ENCODE results near the gene OBSCN. TPM values are rescaled to one million over a fixed set of nuclear protein-coding genes. Genes with fewer than 3 reads are reported as not detected.

Gene OBSCN
- total RNA-seq, 1 donor from 2014 or later, result 16.9 TPM

DNA sequence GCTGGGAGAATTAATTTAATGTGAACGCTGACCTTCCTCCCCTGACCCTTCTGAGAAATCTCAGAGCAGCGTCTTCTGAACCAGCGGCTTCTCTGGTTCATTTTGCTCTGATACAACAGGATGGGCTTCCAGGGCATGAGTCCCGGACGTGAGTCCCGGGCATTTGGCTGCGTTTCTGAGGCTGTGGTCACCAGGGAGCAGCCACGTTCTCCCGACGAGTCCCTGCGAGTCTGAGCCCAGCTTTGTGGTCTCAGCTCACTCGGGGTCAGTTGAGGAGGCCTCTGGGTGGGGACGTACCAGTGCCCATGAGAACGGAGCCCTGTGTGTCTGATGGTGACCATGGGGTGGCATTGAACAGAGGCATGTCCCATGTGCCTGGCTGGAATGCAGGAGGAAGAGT, 17.7 kb upstream of the OBSCN start:
- Mint-ChIP-seq H3K27ac (ENCODE audit: unreplicated experiment) (no peak overlapping the region), H3K9me3 (ENCODE audit: unreplicated experiment) (no peaks in the 10 kb centered on the region), H3K4me3 (ENCODE audit: unreplicated experiment) (no peak overlapping the region), H3K27me3 (ENCODE audit: unreplicated experiment) (peaks cover 3% of the 10 kb centered on the region), H3K4me1 (ENCODE audit: unreplicated experiment) (peaks cover 2% of the 10 kb centered on the region), H3K36me3 (ENCODE audit: low read depth, unreplicated experiment) (peaks cover 11% of the 10 kb centered on the region)
- DNase-seq (ENCODE audit: low spot score), result no peak
- TF ChIP-seq, protein P1, sequence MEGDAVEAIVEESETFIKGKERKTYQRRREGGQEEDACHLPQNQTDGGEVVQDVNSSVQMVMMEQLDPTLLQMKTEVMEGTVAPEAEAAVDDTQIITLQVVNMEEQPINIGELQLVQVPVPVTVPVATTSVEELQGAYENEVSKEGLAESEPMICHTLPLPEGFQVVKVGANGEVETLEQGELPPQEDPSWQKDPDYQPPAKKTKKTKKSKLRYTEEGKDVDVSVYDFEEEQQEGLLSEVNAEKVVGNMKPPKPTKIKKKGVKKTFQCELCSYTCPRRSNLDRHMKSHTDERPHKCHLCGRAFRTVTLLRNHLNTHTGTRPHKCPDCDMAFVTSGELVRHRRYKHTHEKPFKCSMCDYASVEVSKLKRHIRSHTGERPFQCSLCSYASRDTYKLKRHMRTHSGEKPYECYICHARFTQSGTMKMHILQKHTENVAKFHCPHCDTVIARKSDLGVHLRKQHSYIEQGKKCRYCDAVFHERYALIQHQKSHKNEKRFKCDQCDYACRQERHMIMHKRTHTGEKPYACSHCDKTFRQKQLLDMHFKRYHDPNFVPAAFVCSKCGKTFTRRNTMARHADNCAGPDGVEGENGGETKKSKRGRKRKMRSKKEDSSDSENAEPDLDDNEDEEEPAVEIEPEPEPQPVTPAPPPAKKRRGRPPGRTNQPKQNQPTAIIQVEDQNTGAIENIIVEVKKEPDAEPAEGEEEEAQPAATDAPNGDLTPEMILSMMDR (IDR thresholded peaks at IDR 0.05; ENCODE audit: unreplicated experiment), result no peak

DNA sequence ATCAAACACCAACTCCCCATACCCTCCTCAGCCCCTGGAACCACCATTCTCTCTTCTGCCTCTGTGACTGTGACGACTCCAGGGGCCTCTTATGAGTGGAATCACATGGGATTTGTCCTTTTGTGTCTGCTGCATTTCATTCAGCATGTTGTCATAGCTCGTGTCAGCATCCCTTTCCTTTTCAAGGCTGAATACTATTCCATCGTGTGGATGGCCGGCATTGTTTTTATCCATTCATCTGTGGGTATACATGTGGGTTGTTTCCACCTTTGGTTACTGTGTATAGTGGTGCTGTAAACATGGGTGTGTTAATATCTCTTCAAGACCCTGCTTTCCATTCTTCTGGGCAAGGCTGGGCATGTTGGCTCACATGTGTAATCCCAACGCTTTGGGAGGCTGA, 17.1 kb upstream of the OBSCN start:
- TF ChIP-seq, protein P1 (IDR thresholded peaks at IDR 0.05; ENCODE audit: unreplicated experiment), result no peak
- no peak overlapping the region for H3K27ac Mint-ChIP-seq (ENCODE audit: unreplicated experiment)
- peaks cover 3% of the 10 kb centered on the region for H3K27me3 Mint-ChIP-seq (ENCODE audit: unreplicated experiment)
- peaks cover 11% of the 10 kb centered on the region for H3K36me3 Mint-ChIP-seq (ENCODE audit: low read depth, unreplicated experiment)
- no peak for DNase-seq (ENCODE audit: low spot score)
- no peak overlapping the region for H3K4me3 Mint-ChIP-seq (ENCODE audit: unreplicated experiment)
- no peaks in the 10 kb centered on the region for H3K4me1 Mint-ChIP-seq (ENCODE audit: unreplicated experiment)
- no peaks in the 10 kb centered on the region for H3K9me3 Mint-ChIP-seq (ENCODE audit: unreplicated experiment)

DNA sequence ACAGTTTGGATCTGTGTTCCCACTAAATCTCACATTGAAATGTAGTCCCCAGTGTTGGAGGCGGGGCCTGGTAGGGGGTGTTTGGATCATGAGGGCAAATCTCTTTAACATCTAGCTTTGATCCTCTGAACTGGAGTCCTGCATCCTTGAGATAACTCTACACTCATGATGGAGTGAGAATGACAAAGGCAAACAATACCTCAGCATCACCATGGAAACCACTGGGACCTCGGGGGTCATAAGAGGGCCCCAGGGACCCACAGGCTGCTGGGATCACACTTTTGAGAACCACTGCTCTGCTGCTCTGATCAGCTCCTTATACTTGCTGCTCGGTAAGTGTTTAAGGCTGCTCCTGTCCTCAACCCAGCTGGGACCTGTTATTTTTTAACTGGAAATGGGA, 13.4 kb upstream of the OBSCN start:
- peaks cover 5% of the 10 kb centered on the region for H3K9me3 Mint-ChIP-seq (ENCODE audit: unreplicated experiment)
- H3K4me3 Mint-ChIP-seq (ENCODE audit: unreplicated experiment), result no peak overlapping the region
- no peak for DNase-seq (ENCODE audit: low spot score)
- H3K36me3 Mint-ChIP-seq (ENCODE audit: low read depth, unreplicated experiment), result peaks cover 4% of the 10 kb centered on the region
- TF ChIP-seq, protein P1 (IDR thresholded peaks at IDR 0.05; ENCODE audit: unreplicated experiment), result no peak
- H3K27ac Mint-ChIP-seq (ENCODE audit: unreplicated experiment), result no peak overlapping the region
- H3K27me3 Mint-ChIP-seq (ENCODE audit: unreplicated experiment), result peaks cover 3% of the 10 kb centered on the region
- no peaks in the 10 kb centered on the region for H3K4me1 Mint-ChIP-seq (ENCODE audit: unreplicated experiment)

DNA sequence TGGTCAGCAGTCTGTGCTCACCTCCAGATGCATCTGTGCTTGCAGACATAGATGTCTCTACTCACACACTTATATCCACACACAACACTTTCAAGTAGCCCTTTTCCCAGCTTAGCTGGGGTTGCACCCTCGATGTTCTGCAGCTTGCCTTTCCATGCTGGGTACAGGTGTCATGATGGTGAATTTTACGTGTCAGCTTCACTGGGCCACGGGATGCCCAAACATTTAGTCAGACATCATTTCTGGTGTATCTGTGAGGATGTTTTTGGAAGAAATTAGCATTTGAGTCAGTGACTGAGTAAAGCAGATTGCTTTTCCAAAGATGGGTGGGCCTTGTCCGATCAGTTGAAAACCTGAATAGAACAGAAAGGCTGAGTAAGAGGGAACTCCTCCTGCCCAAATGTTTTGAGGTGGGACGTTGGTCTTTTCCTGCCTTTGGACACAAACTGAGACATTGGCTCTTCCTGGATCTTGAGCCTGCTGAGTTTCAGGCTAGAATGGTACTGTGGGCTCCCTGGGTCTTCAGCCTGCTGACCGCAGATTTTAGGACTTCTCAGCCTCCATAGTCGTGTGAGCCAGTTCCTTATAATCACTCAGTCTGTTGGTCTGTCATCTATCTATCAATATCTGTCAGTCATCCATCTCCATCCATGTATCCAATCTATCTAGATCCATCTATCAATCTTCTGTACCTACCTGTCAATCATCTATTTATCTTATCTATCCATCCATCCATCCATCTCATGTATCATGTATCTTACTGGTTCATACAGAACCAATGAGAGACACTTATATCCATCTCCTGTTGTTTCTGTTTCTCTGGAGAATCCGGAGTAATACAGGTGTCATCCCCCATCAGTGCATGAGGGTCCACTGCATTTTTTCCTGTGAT, 12.7 kb upstream of the OBSCN start:
- Mint-ChIP-seq H3K27me3 (ENCODE audit: unreplicated experiment) (peaks cover 2% of the 10 kb centered on the region), H3K9me3 (ENCODE audit: unreplicated experiment) (peaks cover 5% of the 10 kb centered on the region), H3K4me3 (ENCODE audit: unreplicated experiment) (no peak overlapping the region), H3K27ac (ENCODE audit: unreplicated experiment) (no peak overlapping the region), H3K36me3 (ENCODE audit: low read depth, unreplicated experiment) (peaks cover 4% of the 10 kb centered on the region), H3K4me1 (ENCODE audit: unreplicated experiment) (no peaks in the 10 kb centered on the region)
- TF ChIP-seq, protein P1 (IDR thresholded peaks at IDR 0.05; ENCODE audit: unreplicated experiment), result no peak
- no peak for DNase-seq (ENCODE audit: low spot score)

DNA sequence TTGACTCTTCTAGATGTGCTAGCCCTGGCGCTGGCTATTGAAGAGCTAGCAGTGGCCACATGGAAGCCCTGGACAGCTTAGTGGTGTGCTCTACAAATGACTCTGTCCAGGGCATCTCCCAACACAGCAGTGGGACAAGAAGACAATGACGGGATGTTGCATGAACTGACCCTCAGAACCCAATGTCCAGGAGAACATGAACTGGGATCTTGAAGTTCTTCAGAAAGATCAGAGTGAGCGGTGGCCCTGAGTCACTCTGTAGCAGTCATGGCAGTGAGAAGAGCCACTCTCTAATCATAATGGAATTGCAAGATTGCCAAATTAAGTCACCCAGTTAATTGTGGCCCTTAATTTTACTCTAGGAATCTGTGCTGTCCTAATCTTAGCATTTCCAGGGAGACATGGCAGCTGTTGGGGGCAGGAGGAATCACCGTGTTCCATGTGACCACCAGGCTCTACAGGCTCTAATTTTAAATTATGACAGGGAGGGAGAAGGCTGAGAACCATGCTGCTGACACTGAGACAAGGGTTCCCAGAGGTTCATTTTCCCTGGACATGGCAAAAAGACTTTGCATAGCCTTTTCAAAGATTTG, 10.2 kb upstream of the OBSCN start:
- H3K27me3 Mint-ChIP-seq (ENCODE audit: unreplicated experiment), result no peaks in the 10 kb centered on the region
- no peak overlapping the region for H3K27ac Mint-ChIP-seq (ENCODE audit: unreplicated experiment)
- no peaks in the 10 kb centered on the region for H3K4me1 Mint-ChIP-seq (ENCODE audit: unreplicated experiment)
- H3K4me3 Mint-ChIP-seq (ENCODE audit: unreplicated experiment), result no peak overlapping the region
- no peaks in the 10 kb centered on the region for H3K36me3 Mint-ChIP-seq (ENCODE audit: low read depth, unreplicated experiment)
- TF ChIP-seq, protein P1 (IDR thresholded peaks at IDR 0.05; ENCODE audit: unreplicated experiment), result no peak
- H3K9me3 Mint-ChIP-seq (ENCODE audit: unreplicated experiment), result peaks cover 5% of the 10 kb centered on the region
- DNase-seq (ENCODE audit: low spot score), result no peak
